Embryonic facial prominence (tissue), 1 donor: ENCODE measurements around the gene ANKIB1.
A peak's percentile ranks its signal among the peaks of the same experiment; 100 is the strongest.

ENCODE experiments used
- DNase-seq: peaks from one replicate; pipeline ENCODE4 v3.0.0-alpha.2; 2016; ENCODE audit errors: extremely low spot score

Gene ANKIB1

DNA sequence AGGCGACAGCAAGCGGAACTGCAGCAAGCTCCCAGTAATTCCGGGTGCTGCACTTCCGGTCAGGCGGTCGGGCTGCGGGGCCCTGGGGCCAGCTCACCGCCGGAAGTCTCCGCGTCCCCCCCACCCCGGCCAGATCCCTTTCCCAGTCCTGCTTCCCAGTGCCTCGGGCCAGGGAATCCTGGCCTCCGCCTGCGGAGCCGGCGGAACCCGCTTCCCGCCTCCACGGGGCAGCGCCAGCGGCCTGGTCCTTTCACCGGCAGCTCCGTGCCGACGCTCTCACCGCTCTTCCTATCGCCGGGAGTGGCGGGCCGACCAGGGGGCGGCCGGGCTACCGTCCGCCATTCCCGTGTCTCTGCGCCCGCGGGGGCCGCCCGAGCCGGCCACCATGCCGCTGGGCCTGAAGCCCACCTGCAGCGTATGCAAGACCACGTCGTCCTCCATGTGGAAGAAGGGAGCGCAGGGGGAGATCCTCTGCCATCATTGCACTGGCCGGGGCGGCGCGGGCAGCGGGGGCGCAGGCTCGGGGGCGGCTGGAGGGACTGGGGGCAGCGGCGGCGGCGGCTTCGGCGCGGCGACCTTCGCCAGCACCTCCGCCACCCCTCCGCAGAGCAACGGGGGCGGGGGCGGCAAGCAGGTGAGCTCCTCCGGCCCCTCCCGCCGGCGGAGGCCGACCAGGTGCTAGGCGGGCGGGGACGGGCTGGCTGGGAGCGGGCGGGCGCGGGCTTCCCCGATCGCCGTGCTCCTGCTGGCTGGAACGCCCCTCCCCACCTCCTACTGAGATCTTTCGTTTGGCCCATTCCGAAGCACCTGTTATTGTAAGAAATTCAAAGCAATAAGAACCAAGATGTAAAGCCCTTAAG, 201.8 kb downstream of the ANKIB1 start, which contains the start of gene GATAD1:
GATAD1 (plus strand) TSS at position 138 of the 860 bp plus-strand sequence; CDS start at position 386, 248 bp downstream.
- DNase-seq, result peak; percentile 84

- no peak for DNase-seq
Measured at GRCh38 chr7:92448205-92448747, 202.5 kb downstream of the ANKIB1 start.
